ENCODE data around the gene SORCS1. TPM values are rescaled to one million over a fixed set of nuclear protein-coding genes. Genes with fewer than 3 reads are reported as not detected.

SORCS1 gene
- total and polyA plus RNA-seq, 2 experiments from 2014 or later = 2.9 to 8.9 TPM

DNA sequence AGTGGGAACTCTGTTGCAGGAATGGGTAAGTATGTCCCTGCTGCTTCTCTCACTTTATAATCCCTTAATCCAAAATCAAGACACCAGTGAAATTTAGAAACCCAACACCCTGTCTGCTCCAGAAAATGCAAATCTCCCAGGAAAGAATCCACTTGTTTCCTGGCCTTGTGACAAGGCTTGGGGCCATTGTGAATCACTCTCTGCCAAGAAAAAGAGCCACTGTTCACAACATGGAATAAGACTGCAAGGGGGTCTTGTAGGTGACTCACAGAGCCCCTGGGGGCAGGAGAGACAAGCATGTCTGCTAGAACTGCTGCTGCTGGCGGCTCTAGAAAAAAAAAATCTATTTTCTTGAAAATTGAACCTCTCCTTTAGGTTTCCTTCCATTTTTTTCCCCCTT, 191.2 kb downstream of the SORCS1 start (continued):
- TF ChIP-seq ETS1 (IDR thresholded peaks at IDR 0.05) = no peak
- TF ChIP-seq EZH2 (IDR thresholded peaks at IDR 0.05; ENCODE audit: low read depth, unreplicated experiment) = no peak
- no peak for TF ChIP-seq ZNF114 (CRISPR knock-in tag; IDR thresholded peaks at IDR 0.05)

DNA sequence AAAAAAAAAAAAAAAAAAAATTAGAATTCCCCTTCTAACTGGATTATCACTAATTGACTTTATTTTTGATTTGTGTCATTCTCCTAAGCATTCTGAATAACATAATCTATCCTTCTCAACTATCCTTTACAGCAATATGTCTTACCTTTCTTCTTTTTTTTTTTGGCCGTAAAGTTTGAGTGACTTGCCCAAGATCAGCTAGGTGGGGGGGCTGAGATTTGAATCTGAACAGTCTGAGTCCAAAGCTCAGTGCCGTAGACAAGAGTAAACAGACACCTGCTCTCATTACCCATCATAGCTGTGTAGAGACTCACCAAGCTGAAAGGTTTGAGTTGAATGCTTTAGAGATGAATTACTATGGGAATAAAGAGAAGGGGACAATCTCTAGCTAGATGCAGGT, 192.1 kb downstream of the SORCS1 start:
- Histone ChIP-seq H4K20me1 (replicated peaks; ENCODE audit: insufficient read depth) (no peaks in the 10 kb centered on the region; the same call in 1 of the 2 replicates), H3K36me3 (ENCODE audit: insufficient read depth) (no peaks in the 10 kb centered on the region), H3K9me2 (ENCODE audit: insufficient read depth) (no peaks in the 10 kb centered on the region), H3K4me3 (no peak overlapping the region), H3F3A (replicated peaks; ENCODE audit: low read depth) (no peaks in the 10 kb centered on the region), H3K27ac (ENCODE audit: low read depth) (no peak overlapping the region), H3K4me1 (ENCODE audit: insufficient read depth) (peaks cover 11% of the 10 kb centered on the region; the same call in 1 of the 2 replicates), H3K4me2 (no peak overlapping the region), H3K27me3 (ENCODE audit: insufficient read depth) (no peaks in the 10 kb centered on the region), H3K79me2 (replicated peaks; ENCODE audit: insufficient read depth) (no peaks in the 10 kb centered on the region), H2AFZ (no peak overlapping the region)
- Mint-ChIP-seq H3K9me3 (no peaks in the 10 kb centered on the region), H3K27ac (no peak overlapping the region), H3K4me3 (no peak overlapping the region), H3K27me3 (ENCODE audit: insufficient read depth, low read depth, poor library complexity) (peaks cover 1% of the 10 kb centered on the region), H3K36me3 (ENCODE audit: low read depth) (no peaks in the 10 kb centered on the region), H3K4me1 (peaks cover 24% of the 10 kb centered on the region)
- TF ChIP-seq, protein P1, sequence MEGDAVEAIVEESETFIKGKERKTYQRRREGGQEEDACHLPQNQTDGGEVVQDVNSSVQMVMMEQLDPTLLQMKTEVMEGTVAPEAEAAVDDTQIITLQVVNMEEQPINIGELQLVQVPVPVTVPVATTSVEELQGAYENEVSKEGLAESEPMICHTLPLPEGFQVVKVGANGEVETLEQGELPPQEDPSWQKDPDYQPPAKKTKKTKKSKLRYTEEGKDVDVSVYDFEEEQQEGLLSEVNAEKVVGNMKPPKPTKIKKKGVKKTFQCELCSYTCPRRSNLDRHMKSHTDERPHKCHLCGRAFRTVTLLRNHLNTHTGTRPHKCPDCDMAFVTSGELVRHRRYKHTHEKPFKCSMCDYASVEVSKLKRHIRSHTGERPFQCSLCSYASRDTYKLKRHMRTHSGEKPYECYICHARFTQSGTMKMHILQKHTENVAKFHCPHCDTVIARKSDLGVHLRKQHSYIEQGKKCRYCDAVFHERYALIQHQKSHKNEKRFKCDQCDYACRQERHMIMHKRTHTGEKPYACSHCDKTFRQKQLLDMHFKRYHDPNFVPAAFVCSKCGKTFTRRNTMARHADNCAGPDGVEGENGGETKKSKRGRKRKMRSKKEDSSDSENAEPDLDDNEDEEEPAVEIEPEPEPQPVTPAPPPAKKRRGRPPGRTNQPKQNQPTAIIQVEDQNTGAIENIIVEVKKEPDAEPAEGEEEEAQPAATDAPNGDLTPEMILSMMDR (conservative IDR thresholded peaks at IDR 0.05; ENCODE audit: low read depth in 2 of 2) = no peak
- TF ChIP-seq, protein P2, sequence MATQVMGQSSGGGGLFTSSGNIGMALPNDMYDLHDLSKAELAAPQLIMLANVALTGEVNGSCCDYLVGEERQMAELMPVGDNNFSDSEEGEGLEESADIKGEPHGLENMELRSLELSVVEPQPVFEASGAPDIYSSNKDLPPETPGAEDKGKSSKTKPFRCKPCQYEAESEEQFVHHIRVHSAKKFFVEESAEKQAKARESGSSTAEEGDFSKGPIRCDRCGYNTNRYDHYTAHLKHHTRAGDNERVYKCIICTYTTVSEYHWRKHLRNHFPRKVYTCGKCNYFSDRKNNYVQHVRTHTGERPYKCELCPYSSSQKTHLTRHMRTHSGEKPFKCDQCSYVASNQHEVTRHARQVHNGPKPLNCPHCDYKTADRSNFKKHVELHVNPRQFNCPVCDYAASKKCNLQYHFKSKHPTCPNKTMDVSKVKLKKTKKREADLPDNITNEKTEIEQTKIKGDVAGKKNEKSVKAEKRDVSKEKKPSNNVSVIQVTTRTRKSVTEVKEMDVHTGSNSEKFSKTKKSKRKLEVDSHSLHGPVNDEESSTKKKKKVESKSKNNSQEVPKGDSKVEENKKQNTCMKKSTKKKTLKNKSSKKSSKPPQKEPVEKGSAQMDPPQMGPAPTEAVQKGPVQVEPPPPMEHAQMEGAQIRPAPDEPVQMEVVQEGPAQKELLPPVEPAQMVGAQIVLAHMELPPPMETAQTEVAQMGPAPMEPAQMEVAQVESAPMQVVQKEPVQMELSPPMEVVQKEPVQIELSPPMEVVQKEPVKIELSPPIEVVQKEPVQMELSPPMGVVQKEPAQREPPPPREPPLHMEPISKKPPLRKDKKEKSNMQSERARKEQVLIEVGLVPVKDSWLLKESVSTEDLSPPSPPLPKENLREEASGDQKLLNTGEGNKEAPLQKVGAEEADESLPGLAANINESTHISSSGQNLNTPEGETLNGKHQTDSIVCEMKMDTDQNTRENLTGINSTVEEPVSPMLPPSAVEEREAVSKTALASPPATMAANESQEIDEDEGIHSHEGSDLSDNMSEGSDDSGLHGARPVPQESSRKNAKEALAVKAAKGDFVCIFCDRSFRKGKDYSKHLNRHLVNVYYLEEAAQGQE (IDR thresholded peaks at IDR 0.05; ENCODE audit: unreplicated experiment) = no peak
- TF ChIP-seq, protein P3, sequence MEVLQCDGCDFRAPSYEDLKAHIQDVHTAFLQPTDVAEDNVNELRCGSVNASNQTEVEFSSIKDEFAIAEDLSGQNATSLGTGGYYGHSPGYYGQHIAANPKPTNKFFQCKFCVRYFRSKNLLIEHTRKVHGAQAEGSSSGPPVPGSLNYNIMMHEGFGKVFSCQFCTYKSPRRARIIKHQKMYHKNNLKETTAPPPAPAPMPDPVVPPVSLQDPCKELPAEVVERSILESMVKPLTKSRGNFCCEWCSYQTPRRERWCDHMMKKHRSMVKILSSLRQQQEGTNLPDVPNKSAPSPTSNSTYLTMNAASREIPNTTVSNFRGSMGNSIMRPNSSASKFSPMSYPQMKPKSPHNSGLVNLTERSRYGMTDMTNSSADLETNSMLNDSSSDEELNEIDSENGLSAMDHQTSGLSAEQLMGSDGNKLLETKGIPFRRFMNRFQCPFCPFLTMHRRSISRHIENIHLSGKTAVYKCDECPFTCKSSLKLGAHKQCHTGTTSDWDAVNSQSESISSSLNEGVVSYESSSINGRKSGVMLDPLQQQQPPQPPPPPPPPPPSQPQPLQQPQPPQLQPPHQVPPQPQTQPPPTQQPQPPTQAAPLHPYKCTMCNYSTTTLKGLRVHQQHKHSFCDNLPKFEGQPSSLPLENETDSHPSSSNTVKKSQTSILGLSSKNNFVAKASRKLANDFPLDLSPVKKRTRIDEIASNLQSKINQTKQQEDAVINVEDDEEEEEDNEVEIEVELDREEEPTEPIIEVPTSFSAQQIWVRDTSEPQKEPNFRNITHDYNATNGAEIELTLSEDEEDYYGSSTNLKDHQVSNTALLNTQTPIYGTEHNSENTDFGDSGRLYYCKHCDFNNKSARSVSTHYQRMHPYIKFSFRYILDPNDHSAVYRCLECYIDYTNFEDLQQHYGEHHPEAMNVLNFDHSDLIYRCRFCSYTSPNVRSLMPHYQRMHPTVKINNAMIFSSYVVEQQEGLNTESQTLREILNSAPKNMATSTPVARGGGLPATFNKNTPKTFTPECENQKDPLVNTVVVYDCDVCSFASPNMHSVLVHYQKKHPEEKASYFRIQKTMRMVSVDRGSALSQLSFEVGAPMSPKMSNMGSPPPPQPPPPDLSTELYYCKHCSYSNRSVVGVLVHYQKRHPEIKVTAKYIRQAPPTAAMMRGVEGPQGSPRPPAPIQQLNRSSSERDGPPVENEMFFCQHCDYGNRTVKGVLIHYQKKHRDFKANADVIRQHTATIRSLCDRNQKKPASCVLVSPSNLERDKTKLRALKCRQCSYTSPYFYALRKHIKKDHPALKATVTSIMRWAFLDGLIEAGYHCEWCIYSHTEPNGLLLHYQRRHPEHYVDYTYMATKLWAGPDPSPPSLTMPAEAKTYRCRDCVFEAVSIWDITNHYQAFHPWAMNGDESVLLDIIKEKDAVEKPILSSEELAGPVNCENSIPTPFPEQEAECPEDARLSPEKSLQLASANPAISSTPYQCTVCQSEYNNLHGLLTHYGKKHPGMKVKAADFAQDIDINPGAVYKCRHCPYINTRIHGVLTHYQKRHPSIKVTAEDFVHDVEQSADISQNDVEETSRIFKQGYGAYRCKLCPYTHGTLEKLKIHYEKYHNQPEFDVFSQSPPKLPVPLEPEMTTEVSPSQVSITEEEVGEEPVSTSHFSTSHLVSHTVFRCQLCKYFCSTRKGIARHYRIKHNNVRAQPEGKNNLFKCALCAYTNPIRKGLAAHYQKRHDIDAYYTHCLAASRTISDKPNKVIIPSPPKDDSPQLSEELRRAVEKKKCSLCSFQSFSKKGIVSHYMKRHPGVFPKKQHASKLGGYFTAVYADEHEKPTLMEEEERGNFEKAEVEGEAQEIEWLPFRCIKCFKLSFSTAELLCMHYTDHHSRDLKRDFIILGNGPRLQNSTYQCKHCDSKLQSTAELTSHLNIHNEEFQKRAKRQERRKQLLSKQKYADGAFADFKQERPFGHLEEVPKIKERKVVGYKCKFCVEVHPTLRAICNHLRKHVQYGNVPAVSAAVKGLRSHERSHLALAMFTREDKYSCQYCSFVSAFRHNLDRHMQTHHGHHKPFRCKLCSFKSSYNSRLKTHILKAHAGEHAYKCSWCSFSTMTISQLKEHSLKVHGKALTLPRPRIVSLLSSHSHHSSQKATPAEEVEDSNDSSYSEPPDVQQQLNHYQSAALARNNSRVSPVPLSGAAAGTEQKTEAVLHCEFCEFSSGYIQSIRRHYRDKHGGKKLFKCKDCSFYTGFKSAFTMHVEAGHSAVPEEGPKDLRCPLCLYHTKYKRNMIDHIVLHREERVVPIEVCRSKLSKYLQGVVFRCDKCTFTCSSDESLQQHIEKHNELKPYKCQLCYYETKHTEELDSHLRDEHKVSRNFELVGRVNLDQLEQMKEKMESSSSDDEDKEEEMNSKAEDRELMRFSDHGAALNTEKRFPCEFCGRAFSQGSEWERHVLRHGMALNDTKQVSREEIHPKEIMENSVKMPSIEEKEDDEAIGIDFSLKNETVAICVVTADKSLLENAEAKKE (CRISPR knock-in tag; IDR thresholded peaks at IDR 0.05) = no peak
- TF ChIP-seq NANOG (IDR thresholded peaks at IDR 0.05; ENCODE audit: borderline replicate concordance) = no peak
- TF ChIP-seq JUNB (IDR thresholded peaks at IDR 0.05; ENCODE audit: unreplicated experiment) = no peak
- TF ChIP-seq ZNF114 (CRISPR knock-in tag; IDR thresholded peaks at IDR 0.05) = no peak
- TF ChIP-seq CREB1 (CRISPR knock-in tag; IDR thresholded peaks at IDR 0.05; ENCODE audit: low read depth) = no peak
- TF ChIP-seq EZH2 (IDR thresholded peaks at IDR 0.05; ENCODE audit: low read depth, unreplicated experiment) = no peak
- no peak for TF ChIP-seq ZNF331 (CRISPR knock-in tag; IDR thresholded peaks at IDR 0.05; ENCODE audit: low read depth)
- TF ChIP-seq POLR2AphosphoS5 (IDR thresholded peaks at IDR 0.05; ENCODE audit: low read depth) = no peak
- DNase-seq (ENCODE audit: low spot score) = no peak
- no peak for ATAC-seq

All from GM23338 (cell line).